ENCODE data around the gene APBA1. TPM values are rescaled to one million over a fixed set of nuclear protein-coding genes. Genes with fewer than 3 reads are reported as not detected.
A peak's percentile ranks its signal among the peaks of the same experiment; 100 is the strongest.

Gene APBA1
- total RNA-seq, 1 experiment from 2014 or later, result 1.2 TPM

- no peak for DNase-seq (ENCODE audit: low read depth)
Measured at GRCh38 chr9:69579032-69579758, 93.0 kb downstream of the APBA1 start.

- DNase-seq (ENCODE audit: low read depth), result no peak
Measured at GRCh38 chr9:69578026-69578425, 94.1 kb downstream of the APBA1 start.

- no peak for DNase-seq (ENCODE audit: low read depth)
Measured at GRCh38 chr9:69577123-69577522, 95.0 kb downstream of the APBA1 start.

GRCh38 chr9:69574057-69574456 is 98.1 kb downstream of the APBA1 start:
- DNase-seq (ENCODE audit: low read depth), result no peak

- DNase-seq (ENCODE audit: low read depth), result peak; percentile 64
Measured at GRCh38 chr9:69573651-69574050, 98.5 kb downstream of the APBA1 start.

GRCh38 chr9:69572611-69573010 is 99.6 kb downstream of the APBA1 start:
- peak; percentile 27 for DNase-seq (ENCODE audit: low read depth)

GRCh38 chr9:69571032-69571431 is 101.1 kb downstream of the APBA1 start:
- peak; percentile 65 for DNase-seq (ENCODE audit: low read depth)

- peak; percentile 90 for DNase-seq (ENCODE audit: low read depth)
Measured at GRCh38 chr9:69569738-69570451, 102.3 kb downstream of the APBA1 start.

GRCh38 chr9:69564557-69564956 is 107.6 kb downstream of the APBA1 start:
- DNase-seq (ENCODE audit: low read depth), result no peak

- DNase-seq (ENCODE audit: low read depth), result no peak
Measured at GRCh38 chr9:69559126-69559525, 113.0 kb downstream of the APBA1 start.

- no peak for DNase-seq (ENCODE audit: low read depth)
Measured at GRCh38 chr9:69556707-69557106, 115.5 kb downstream of the APBA1 start.

GRCh38 chr9:69555802-69556201 is 116.4 kb downstream of the APBA1 start:
- DNase-seq (ENCODE audit: low read depth), result no peak

GRCh38 chr9:69554945-69555344 is 117.2 kb downstream of the APBA1 start:
- DNase-seq (ENCODE audit: low read depth), result peak; percentile 19

- DNase-seq (ENCODE audit: low read depth), result peak; percentile 40
Measured at GRCh38 chr9:69549310-69550202, 122.6 kb downstream of the APBA1 start.

- no peak for DNase-seq (ENCODE audit: low read depth)
Measured at GRCh38 chr9:69548681-69549080, 123.5 kb downstream of the APBA1 start.

GRCh38 chr9:69546265-69546664 is 125.9 kb downstream of the APBA1 start:
- no peak for DNase-seq (ENCODE audit: low read depth)

GRCh38 chr9:69542942-69543704 is 129.0 kb downstream of the APBA1 start:
- DNase-seq (ENCODE audit: low read depth), result no peak

- DNase-seq (ENCODE audit: low read depth), result no peak
Measured at GRCh38 chr9:69542058-69542457, 130.1 kb downstream of the APBA1 start.

- no peak for DNase-seq (ENCODE audit: low read depth)
Measured at GRCh38 chr9:69535911-69536310, 136.3 kb downstream of the APBA1 start.

GRCh38 chr9:69535286-69535832 is 136.8 kb downstream of the APBA1 start:
- DNase-seq (ENCODE audit: low read depth), result no peak

- DNase-seq (ENCODE audit: low read depth), result no peak
Measured at GRCh38 chr9:69532396-69532795, 139.8 kb downstream of the APBA1 start.
